ENCODE data around the gene EXOSC7. TPM values are rescaled to one million over a fixed set of nuclear protein-coding genes. Genes with fewer than 3 reads are reported as not detected.
"Not testable (repeated sequence)": the region's sequence is repeated elsewhere in the genome, so short reads cannot be mapped to it uniquely, and the experiment has no call there.

The EXOSC7 gene
- total RNA-seq, 1 experiment from 2014 or later, result 54.0 TPM

GRCh38 chr3:44961888-44962287, 14.2 kb upstream of the EXOSC7 start:
- DNase-seq (ENCODE audit: extremely low read depth, low read depth), result no peak

GRCh38 chr3:44962621-44963393, 13.2 kb upstream of the EXOSC7 start:
- no peak for DNase-seq (ENCODE audit: extremely low read depth, low read depth)

GRCh38 chr3:44963571-44964325, 12.3 kb upstream of the EXOSC7 start:
- no peak for DNase-seq (ENCODE audit: extremely low read depth, low read depth)

- DNase-seq (ENCODE audit: extremely low read depth, low read depth), result no peak
These were observed 10.9 kb upstream of the EXOSC7 start for GRCh38 chr3:44965165-44965564.

GRCh38 chr3:44966795-44967278, 9.2 kb upstream of the EXOSC7 start:
- DNase-seq (ENCODE audit: extremely low read depth, low read depth), result no peak

- no peak for DNase-seq (ENCODE audit: extremely low read depth, low read depth)
These were observed 7.6 kb upstream of the EXOSC7 start for GRCh38 chr3:44968447-44968858.

GRCh38 chr3:44969154-44969827, 6.8 kb upstream of the EXOSC7 start:
- DNase-seq (ENCODE audit: extremely low read depth, low read depth), result no peak

GRCh38 chr3:44969828-44970179, 6.2 kb upstream of the EXOSC7 start:
- DNase-seq (ENCODE audit: extremely low read depth, low read depth), result no peak

- DNase-seq (ENCODE audit: extremely low read depth, low read depth), result no peak
These were observed 5.0 kb upstream of the EXOSC7 start for GRCh38 chr3:44970926-44971490.

- DNase-seq (ENCODE audit: extremely low read depth, low read depth), result no peak
These were observed 1.6 kb upstream of the EXOSC7 start for GRCh38 chr3:44974416-44974815.

- DNase-seq (ENCODE audit: extremely low read depth, low read depth), result no peak
These were observed 5.2 kb downstream of the EXOSC7 start for GRCh38 chr3:44981220-44981619.

GRCh38 chr3:44981751-44982150, 5.7 kb downstream of the EXOSC7 start:
- DNase-seq (ENCODE audit: extremely low read depth, low read depth), result no peak

- DNase-seq (ENCODE audit: extremely low read depth, low read depth), result no peak
These were observed 6.8 kb downstream of the EXOSC7 start for GRCh38 chr3:44982817-44983216.

- no peak for DNase-seq (ENCODE audit: extremely low read depth, low read depth)
These were observed 7.5 kb downstream of the EXOSC7 start for GRCh38 chr3:44983484-44983941.

- DNase-seq (ENCODE audit: extremely low read depth, low read depth), result no peak
These were observed 8.3 kb downstream of the EXOSC7 start for GRCh38 chr3:44984335-44984734.

GRCh38 chr3:44986330-44986729, 10.3 kb downstream of the EXOSC7 start:
- not testable (repeated sequence) for DNase-seq (ENCODE audit: extremely low read depth, low read depth)

GRCh38 chr3:44987332-44987731, 11.3 kb downstream of the EXOSC7 start:
- DNase-seq (ENCODE audit: extremely low read depth, low read depth), result no peak

GRCh38 chr3:44988073-44988472, 12.0 kb downstream of the EXOSC7 start:
- DNase-seq (ENCODE audit: extremely low read depth, low read depth), result no peak

GRCh38 chr3:44989141-44989540, 13.1 kb downstream of the EXOSC7 start:
- no peak for DNase-seq (ENCODE audit: extremely low read depth, low read depth)

GRCh38 chr3:44989636-44990373, 13.8 kb downstream of the EXOSC7 start:
- DNase-seq (ENCODE audit: extremely low read depth, low read depth), result no peak

Measured in NCI-H460 (cell line).